Uterus (tissue), 2 donors: ENCODE results near the gene CRELD1.

ENCODE experiments used
- CTCF ChIP-seq, 4 experiments: fragments of 200-600 bp in 2 of 4; fragments of 450-650 bp in 2 of 4; sonication (generic) in 2 of 4; IDR thresholded peaks; one replicate each; pipeline ENCODE4 v1.5.1; 2016 to 2019; ENCODE audit warnings: antibody characterized with exemption in 4 of 4, mild to moderate bottlenecking in 2 of 4, moderate library complexity in 1 of 4
- POLR2A ChIP-seq, 2 donors: fragments of 450-650 bp; IDR thresholded peaks; one replicate each; pipeline ENCODE4 v1.6.1; 2016; ENCODE audit warnings: antibody characterized with exemption in 2 of 2, mild to moderate bottlenecking in 1 of 2, moderate library complexity in 1 of 2

- TF ChIP-seq CTCF (IDR thresholded peaks at IDR 0.05) (no peak), POLR2A (IDR thresholded peaks at IDR 0.05) (no peak)
Observed at GRCh38 chr3:9937486-9938238, 4.0 kb downstream of the CRELD1 start.
